Effector memory CD8-positive, alpha-beta T cell (primary cell): ENCODE measurements around the gene TRIM58.

Experiments used
- ATAC-seq: fragments of 150-1000 bp; cut with Tn5 transposase; replicated peaks from 2 replicates; pipeline ENCODE4 v1.10.0; 2021; ENCODE audit warnings: mild to moderate bottlenecking, moderate library complexity
- DNase-seq, 3 experiments: peaks; one replicate each; pipeline ENCODE4 v3.0.0; 2021
- H3K27ac Mint-ChIP-seq, 2 donors: one replicate each; pipeline ENCODE4 v1.8.0; 2022; ENCODE audit warnings: mild to moderate bottlenecking in 2 of 2, mixed read lengths in 2 of 2, moderate library complexity in 2 of 2
- H3K27me3 Mint-ChIP-seq, 2 donors: one replicate each; pipeline ENCODE4 v1.8.0; 2022; ENCODE audit warnings: mixed read lengths in 2 of 2
- H3K36me3 Mint-ChIP-seq: one replicate; pipeline ENCODE4 v1.8.0; 2022; ENCODE audit warnings: mild to moderate bottlenecking, moderate library complexity, mixed read lengths; ENCODE audit not compliant: insufficient read depth
- H3K4me1 Mint-ChIP-seq, 2 donors: one replicate each; pipeline ENCODE4 v1.8.0; 2022; ENCODE audit warnings: low read depth in 2 of 2, mixed read lengths in 2 of 2
- H3K4me3 Mint-ChIP-seq, 2 donors: one replicate each; pipeline ENCODE4 v1.8.0; 2022; ENCODE audit warnings: mild to moderate bottlenecking in 2 of 2, mixed read lengths in 2 of 2, moderate library complexity in 2 of 2
- H3K9me3 Mint-ChIP-seq, 2 donors: one replicate each; pipeline ENCODE4 v1.8.0; 2022; ENCODE audit warnings: mixed read lengths in 2 of 2

TRIM58 gene

GRCh38 chr1:247905910-247906503, 49.0 kb downstream of the TRIM58 start:
- Mint-ChIP-seq H3K4me3 (peak overlapping the region; percentile 82 to 90), H3K4me1 (peaks cover 10 to 25% of the 10 kb centered on the region in 2 donors), H3K9me3 (peaks cover 0 to 5% of the 10 kb centered on the region in 2 donors), H3K27ac (peak overlapping the region; percentile 79 to 96), H3K27me3 (no peaks in the 10 kb centered on the region), H3K36me3 (peaks cover 2% of the 10 kb centered on the region)
- ATAC-seq (no peak), DNase-seq (peak in 1 of 3 experiments; percentile 1)

GRCh38 chr1:247906504-247907047, 49.6 kb downstream of the TRIM58 start:
- Mint-ChIP-seq H3K27ac (peak overlapping the region; percentile 79 to 96), H3K27me3 (no peaks in the 10 kb centered on the region), H3K36me3 (peaks cover 2% of the 10 kb centered on the region), H3K4me1 (peaks cover 10 to 25% of the 10 kb centered on the region in 2 donors), H3K9me3 (peaks cover 0 to 5% of the 10 kb centered on the region in 2 donors), H3K4me3 (peak overlapping the region; percentile 82 to 90)
- DNase-seq (no peak), ATAC-seq (peak; percentile 35)

- H3K27ac Mint-ChIP-seq, result no peak overlapping the region
- DNase-seq (no peak), ATAC-seq (no peak)
- H3K27me3 Mint-ChIP-seq, result peaks cover 0 to 6% of the 10 kb centered on the region in 2 donors
- H3K4me1 Mint-ChIP-seq, result peaks cover 10 to 25% of the 10 kb centered on the region in 2 donors
- H3K4me3 Mint-ChIP-seq, result no peak overlapping the region
- peaks cover 2% of the 10 kb centered on the region for H3K36me3 Mint-ChIP-seq
- H3K9me3 Mint-ChIP-seq, result peaks cover 0 to 5% of the 10 kb centered on the region in 2 donors
These were observed 51.8 kb downstream of the TRIM58 start for GRCh38 chr1:247908766-247909165.

- Mint-ChIP-seq H3K4me3 (no peak overlapping the region), H3K36me3 (no peaks in the 10 kb centered on the region), H3K9me3 (no peaks in the 10 kb centered on the region), H3K27me3 (peaks cover 0 to 12% of the 10 kb centered on the region in 2 donors), H3K4me1 (no peaks in the 10 kb centered on the region), H3K27ac (no peak overlapping the region)
- DNase-seq, result no peak
- ATAC-seq, result no peak
These were observed 56.8 kb downstream of the TRIM58 start for GRCh38 chr1:247913786-247914185.

- no peaks in the 10 kb centered on the region for H3K36me3 Mint-ChIP-seq
- no peak for ATAC-seq
- no peaks in the 10 kb centered on the region for H3K4me1 Mint-ChIP-seq
- no peaks in the 10 kb centered on the region for H3K9me3 Mint-ChIP-seq
- H3K27me3 Mint-ChIP-seq, result peaks cover 0 to 12% of the 10 kb centered on the region in 2 donors
- no peak overlapping the region for H3K4me3 Mint-ChIP-seq
- no peak overlapping the region for H3K27ac Mint-ChIP-seq
- no peak for DNase-seq
These were observed 58.1 kb downstream of the TRIM58 start for GRCh38 chr1:247914941-247915662.

GRCh38 chr1:247919952-247920351, 63.0 kb downstream of the TRIM58 start, which contains the start of gene OR2T8:
TSS of gene OR2T8 (plus strand) at chr1:247920252. CDS start at chr1:247921018, 766 bp downstream.
- no peak within 1 kb of the TSS for H3K4me3 Mint-ChIP-seq
- no peaks in the 10 kb centered on the region for H3K4me1 Mint-ChIP-seq
- ATAC-seq, result no peak
- no peak within 1 kb of the TSS for H3K27ac Mint-ChIP-seq
- no peaks in the 10 kb centered on the region for H3K36me3 Mint-ChIP-seq
- H3K27me3 Mint-ChIP-seq, result peaks cover 0 to 6% of the 10 kb centered on the region in 2 donors
- DNase-seq, result no peak
- no peaks in the 10 kb centered on the region for H3K9me3 Mint-ChIP-seq

- Mint-ChIP-seq H3K27ac (no peak overlapping the region), H3K4me1 (no peaks in the 10 kb centered on the region), H3K36me3 (no peaks in the 10 kb centered on the region), H3K27me3 (no peaks in the 10 kb centered on the region), H3K4me3 (no peak overlapping the region), H3K9me3 (peaks cover 0 to 2% of the 10 kb centered on the region in 2 donors)
- ATAC-seq, result no peak
- DNase-seq, result no peak
These were observed 67.0 kb downstream of the TRIM58 start for GRCh38 chr1:247923941-247924340.

- no peaks in the 10 kb centered on the region for H3K4me1 Mint-ChIP-seq
- no peak within 1 kb of the TSS for H3K27ac Mint-ChIP-seq
- H3K27me3 Mint-ChIP-seq, result no peaks in the 10 kb centered on the region
- no peaks in the 10 kb centered on the region for H3K36me3 Mint-ChIP-seq
- no peak for DNase-seq
- H3K4me3 Mint-ChIP-seq, result no peak within 1 kb of the TSS
- ATAC-seq, result no peak
- peaks cover 0 to 2% of the 10 kb centered on the region in 2 donors for H3K9me3 Mint-ChIP-seq
These were observed 67.9 kb downstream of the TRIM58 start, which contains the start of gene OR2AJ1 for GRCh38 chr1:247924868-247925267. TSS of gene OR2AJ1 (plus strand) at chr1:247924889. CDS start at chr1:247933769, 8,880 bp downstream.
